Measurements from ENCODE around the gene TBX15. TPM values are rescaled to one million over a fixed set of nuclear protein-coding genes. Genes with fewer than 3 reads are reported as not detected.

Gene TBX15
- polyA plus RNA-seq, 1 donor: 0.04 TPM

DNA sequence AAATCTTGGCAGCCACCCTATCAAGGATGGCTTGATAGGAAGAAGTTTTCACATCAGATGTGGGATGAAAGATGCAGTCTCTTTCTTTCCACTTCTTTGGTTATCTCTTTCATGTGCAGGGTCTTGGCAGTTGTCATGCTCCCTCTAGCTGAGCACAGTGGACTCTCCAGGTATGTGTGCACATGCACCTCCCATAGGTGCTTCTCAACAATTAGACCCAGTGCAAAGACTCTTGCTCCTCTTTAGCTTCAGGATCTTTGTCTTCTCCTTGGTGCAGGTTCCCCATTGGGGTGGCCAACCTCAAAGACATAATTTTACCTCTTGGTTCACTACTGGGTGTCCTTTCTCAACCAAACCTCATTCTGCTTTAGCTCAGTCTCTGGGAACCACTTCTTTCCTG is 80.7 kb downstream of the TBX15 start:
- H3K4me1 ChIP-seq (ENCODE audit: control insufficient read depth, insufficient read depth, low read length): no peaks in the 10 kb centered on the region
- no peak overlapping the region for H3K4me3 ChIP-seq (ENCODE audit: low read length)
- H3K36me3 ChIP-seq (ENCODE audit: control insufficient read depth, insufficient read depth, low read length): no peaks in the 10 kb centered on the region
- H3K9me3 ChIP-seq (ENCODE audit: control insufficient read depth, low read depth, low read length): no peaks in the 10 kb centered on the region
- DNase-seq: no peak
- peaks cover 2% of the 10 kb centered on the region for H3K27me3 ChIP-seq (ENCODE audit: control insufficient read depth, insufficient read depth, low read length)
- H3K27ac ChIP-seq (ENCODE audit: low read length): no peak overlapping the region

DNA sequence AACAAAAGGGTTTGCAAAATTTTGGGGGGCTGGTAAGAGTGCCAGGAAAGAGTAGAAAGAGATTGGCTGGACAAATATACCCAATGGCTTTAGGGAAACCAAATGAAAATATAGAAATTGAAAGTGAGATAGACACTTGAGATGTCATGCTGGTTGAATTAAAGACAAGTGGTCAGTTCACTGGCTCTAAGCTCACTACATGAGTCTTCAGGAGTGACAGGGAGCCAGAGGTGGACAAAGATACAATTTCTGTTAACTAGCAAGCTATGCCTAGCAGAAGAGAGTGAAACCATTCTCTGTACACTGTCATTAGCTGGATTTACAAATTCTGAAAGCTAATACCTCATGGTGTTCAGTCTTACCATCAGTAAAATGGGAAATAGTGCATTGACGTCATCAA is 82.5 kb downstream of the TBX15 start:
- WGBS (ENCODE audit: insufficient coverage, low lambda C conversion rate): 100% methylated on average over 1 of the region's 1 CpG
- no peak for DNase-seq

DNA sequence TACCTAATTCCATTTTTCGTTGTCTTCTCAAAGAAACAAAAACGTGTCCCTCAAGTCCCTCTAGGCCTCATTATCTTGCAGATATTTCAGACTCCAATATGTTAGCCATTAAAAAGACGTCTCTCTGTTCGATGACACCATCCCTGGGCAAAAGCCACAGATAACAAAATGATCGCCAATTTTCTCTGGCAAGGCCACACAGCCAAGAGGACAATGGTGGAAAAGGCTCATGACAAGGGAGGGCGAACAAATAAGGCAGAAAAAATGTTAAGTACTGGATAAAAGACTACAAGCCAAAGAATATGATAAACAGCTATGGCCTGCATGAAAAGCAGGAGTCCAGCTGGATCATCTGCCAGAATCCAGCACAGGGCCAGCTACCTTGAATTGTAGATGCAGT is 82.9 kb downstream of the TBX15 start:
- H3K36me3 ChIP-seq (ENCODE audit: control insufficient read depth, insufficient read depth, low read length): no peaks in the 10 kb centered on the region
- no peak overlapping the region for H3K4me3 ChIP-seq (ENCODE audit: low read length)
- H3K27me3 ChIP-seq (ENCODE audit: control insufficient read depth, insufficient read depth, low read length): peaks cover 2% of the 10 kb centered on the region
- WGBS (ENCODE audit: insufficient coverage, low lambda C conversion rate): 82% methylated on average over 2 of the region's 6 CpGs
- H3K27ac ChIP-seq (ENCODE audit: low read length): no peak overlapping the region
- DNase-seq: no peak
- no peaks in the 10 kb centered on the region for H3K9me3 ChIP-seq (ENCODE audit: control insufficient read depth, low read depth, low read length)
- H3K4me1 ChIP-seq (ENCODE audit: control insufficient read depth, insufficient read depth, low read length): no peaks in the 10 kb centered on the region

More for the DNA sequence above, 82.5 kb downstream of the TBX15 start:
- peaks cover 2% of the 10 kb centered on the region for H3K27me3 ChIP-seq (ENCODE audit: control insufficient read depth, insufficient read depth, low read length)
- H3K36me3 ChIP-seq (ENCODE audit: control insufficient read depth, insufficient read depth, low read length): no peaks in the 10 kb centered on the region
- no peak overlapping the region for H3K27ac ChIP-seq (ENCODE audit: low read length)
- no peaks in the 10 kb centered on the region for H3K4me1 ChIP-seq (ENCODE audit: control insufficient read depth, insufficient read depth, low read length)
- H3K4me3 ChIP-seq (ENCODE audit: low read length): no peak overlapping the region
- no peaks in the 10 kb centered on the region for H3K9me3 ChIP-seq (ENCODE audit: control insufficient read depth, low read depth, low read length)

DNA sequence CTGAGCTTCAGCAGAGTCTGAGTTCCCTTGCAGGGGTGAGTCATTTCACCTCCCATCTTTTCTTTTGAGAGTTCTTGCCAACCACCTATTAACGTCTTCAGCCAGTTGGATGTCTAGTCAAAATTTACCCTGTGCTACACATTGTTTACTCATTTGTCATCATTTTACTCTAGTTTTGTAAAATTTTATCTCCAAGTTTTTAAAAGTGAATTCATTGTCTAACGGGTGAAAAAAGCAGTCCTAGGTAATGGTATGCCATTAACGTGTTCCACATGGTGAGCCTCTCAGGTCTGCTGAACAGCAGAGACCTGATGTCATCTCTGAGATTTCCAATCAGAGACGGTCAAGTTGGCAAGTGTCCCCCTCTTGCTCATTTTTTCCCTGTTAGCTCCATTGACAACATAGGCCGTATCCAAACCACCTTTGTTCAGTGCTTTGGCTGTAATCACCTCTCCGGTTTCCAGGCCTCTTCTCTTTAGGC is 85.4 kb downstream of the TBX15 start:
- Histone ChIP-seq H3K4me3 (ENCODE audit: low read length) (no peak overlapping the region), H3K27me3 (ENCODE audit: control insufficient read depth, insufficient read depth, low read length) (peaks cover 2% of the 10 kb centered on the region), H3K36me3 (ENCODE audit: control insufficient read depth, insufficient read depth, low read length) (no peaks in the 10 kb centered on the region), H3K4me1 (ENCODE audit: control insufficient read depth, insufficient read depth, low read length) (no peaks in the 10 kb centered on the region), H3K27ac (ENCODE audit: low read length) (no peak overlapping the region), H3K9me3 (ENCODE audit: control insufficient read depth, low read depth, low read length) (no peaks in the 10 kb centered on the region)
- no peak for DNase-seq
- WGBS (ENCODE audit: insufficient coverage, low lambda C conversion rate): 100% methylated on average over 1 of the region's 6 CpGs

GRCh38 chr1:118902299-118902698 is 85.8 kb downstream of the TBX15 start:
- Histone ChIP-seq H3K4me3 (ENCODE audit: low read length) (no peak overlapping the region), H3K27ac (ENCODE audit: low read length) (no peak overlapping the region), H3K36me3 (ENCODE audit: control insufficient read depth, insufficient read depth, low read length) (no peaks in the 10 kb centered on the region), H3K4me1 (ENCODE audit: control insufficient read depth, insufficient read depth, low read length) (no peaks in the 10 kb centered on the region), H3K27me3 (ENCODE audit: control insufficient read depth, insufficient read depth, low read length) (no peaks in the 10 kb centered on the region), H3K9me3 (ENCODE audit: control insufficient read depth, low read depth, low read length) (no peaks in the 10 kb centered on the region)
- DNase-seq: no peak
- WGBS (ENCODE audit: insufficient coverage, low lambda C conversion rate): 100% methylated on average over 1 of the region's 2 CpGs

DNA sequence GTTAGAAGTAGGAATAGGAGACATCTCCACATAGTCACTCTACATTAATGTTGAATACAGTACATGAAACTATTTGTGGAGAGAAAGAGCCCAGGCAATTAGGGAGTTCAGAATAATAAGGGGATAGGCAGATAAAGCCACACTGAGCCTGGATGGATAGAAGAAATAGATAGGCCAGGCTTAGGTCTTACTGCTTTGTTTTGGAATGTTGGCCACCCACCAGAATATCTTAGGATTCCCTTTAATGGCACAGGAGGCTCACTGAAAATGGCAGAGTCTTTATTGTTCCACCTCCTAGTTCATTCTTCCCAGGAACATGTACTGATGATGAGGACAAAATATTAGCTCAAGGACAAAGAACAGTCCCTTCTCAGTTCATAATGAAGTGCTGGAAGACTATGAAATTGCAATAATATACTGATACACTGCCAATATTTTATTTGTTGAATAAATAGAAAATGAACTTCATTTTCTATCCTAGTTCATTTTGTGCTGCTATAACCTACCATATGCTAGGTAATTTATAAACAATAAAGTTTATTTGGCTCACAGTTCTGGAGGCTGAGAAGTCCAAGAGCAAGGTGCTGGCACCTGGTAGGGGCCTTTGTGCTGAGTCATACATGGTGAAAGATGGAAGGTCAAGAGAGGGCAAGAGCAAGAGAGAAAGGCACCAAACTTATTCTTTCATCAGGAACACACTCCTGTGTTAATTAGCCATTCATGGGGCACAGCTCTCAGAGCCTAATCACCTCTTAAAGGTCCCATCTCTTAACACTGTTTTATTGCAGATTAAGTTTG is 87.3 kb downstream of the TBX15 start:
- H3K27ac ChIP-seq (ENCODE audit: low read length): no peak overlapping the region

DNA sequence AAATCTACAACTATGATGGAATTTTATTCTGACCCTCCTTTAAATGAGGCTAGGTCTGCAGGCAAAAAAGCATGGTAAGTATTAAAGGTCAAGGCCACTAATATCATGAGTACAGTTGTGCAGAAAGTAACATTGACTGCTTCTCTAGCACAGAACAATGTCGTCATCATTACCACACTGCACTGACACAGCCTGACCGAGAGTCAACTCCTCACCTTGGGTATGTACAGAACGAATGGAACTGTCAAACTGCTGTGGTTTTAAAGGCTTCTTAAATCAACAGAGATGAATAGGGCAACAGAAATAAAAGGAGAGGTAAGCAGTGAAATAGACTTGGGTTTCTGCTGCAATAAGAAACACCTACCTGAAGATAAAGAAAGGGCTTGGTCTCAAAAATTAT is 88.8 kb downstream of the TBX15 start:
- Histone ChIP-seq H3K27ac (ENCODE audit: low read length) (no peak overlapping the region), H3K4me1 (ENCODE audit: control insufficient read depth, insufficient read depth, low read length) (no peaks in the 10 kb centered on the region), H3K9me3 (ENCODE audit: control insufficient read depth, low read depth, low read length) (no peaks in the 10 kb centered on the region), H3K36me3 (ENCODE audit: control insufficient read depth, insufficient read depth, low read length) (no peaks in the 10 kb centered on the region), H3K4me3 (ENCODE audit: low read length) (no peak overlapping the region), H3K27me3 (ENCODE audit: control insufficient read depth, insufficient read depth, low read length) (no peaks in the 10 kb centered on the region)
- DNase-seq: no peak
- no CpG with 5 or more reads among the region's 3 CpGs for WGBS (ENCODE audit: insufficient coverage, low lambda C conversion rate)

More for the DNA sequence above, 87.3 kb downstream of the TBX15 start:
- DNase-seq: no peak
- Histone ChIP-seq H3K9me3 (ENCODE audit: control insufficient read depth, low read depth, low read length) (no peaks in the 10 kb centered on the region), H3K36me3 (ENCODE audit: control insufficient read depth, insufficient read depth, low read length) (no peaks in the 10 kb centered on the region), H3K4me1 (ENCODE audit: control insufficient read depth, insufficient read depth, low read length) (no peaks in the 10 kb centered on the region), H3K4me3 (ENCODE audit: low read length) (no peak overlapping the region), H3K27me3 (ENCODE audit: control insufficient read depth, insufficient read depth, low read length) (no peaks in the 10 kb centered on the region)

DNA sequence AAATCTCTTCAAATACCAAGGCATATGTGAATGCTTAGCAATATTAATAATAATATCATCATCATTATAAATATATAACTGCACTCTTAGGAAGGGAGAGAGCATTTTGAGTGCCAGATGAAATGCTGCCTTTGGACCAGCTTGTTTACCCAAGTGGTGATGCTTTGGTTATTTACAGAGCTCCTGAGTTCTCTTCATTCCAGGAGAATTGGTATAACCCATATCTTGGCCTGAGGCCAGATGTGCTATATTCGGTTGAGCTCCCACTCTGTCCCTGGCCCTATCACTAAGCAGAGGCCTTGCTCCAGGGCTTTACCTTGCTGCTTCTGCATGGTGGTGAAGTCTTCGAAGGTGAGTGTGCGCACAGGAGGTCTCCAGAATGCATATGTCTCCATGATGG is 89.4 kb downstream of the TBX15 start:
- no peaks in the 10 kb centered on the region for H3K9me3 ChIP-seq (ENCODE audit: control insufficient read depth, low read depth, low read length)
- no peak overlapping the region for H3K27ac ChIP-seq (ENCODE audit: low read length)
- H3K27me3 ChIP-seq (ENCODE audit: control insufficient read depth, insufficient read depth, low read length): no peaks in the 10 kb centered on the region
- H3K4me3 ChIP-seq (ENCODE audit: low read length): no peak overlapping the region
- H3K4me1 ChIP-seq (ENCODE audit: control insufficient read depth, insufficient read depth, low read length): no peaks in the 10 kb centered on the region
- no peaks in the 10 kb centered on the region for H3K36me3 ChIP-seq (ENCODE audit: control insufficient read depth, insufficient read depth, low read length)
- no peak for DNase-seq
- 100% methylated on average over 1 of the region's 3 CpGs for WGBS (ENCODE audit: insufficient coverage, low lambda C conversion rate)

DNA sequence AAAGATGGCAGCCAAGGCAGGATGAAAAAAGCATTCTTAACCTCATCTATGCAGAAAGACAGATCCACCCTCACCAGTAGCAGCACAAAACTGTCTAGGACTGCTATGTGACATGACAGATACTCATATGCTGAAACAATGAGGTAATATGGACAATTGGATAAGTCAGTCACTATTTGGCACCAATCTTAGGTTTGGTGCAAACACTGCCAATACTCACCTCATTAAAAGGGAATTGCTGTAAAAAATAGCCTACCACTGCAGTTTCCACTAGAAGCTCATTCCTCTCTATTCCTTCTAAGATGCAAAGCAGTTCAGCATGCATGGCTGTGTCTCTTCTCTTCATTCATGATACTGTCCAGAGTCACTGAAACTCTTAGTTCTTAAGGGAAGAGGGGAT is 91.7 kb downstream of the TBX15 start:
- no peaks in the 10 kb centered on the region for H3K36me3 ChIP-seq (ENCODE audit: control insufficient read depth, insufficient read depth, low read length)
- no peak overlapping the region for H3K27ac ChIP-seq (ENCODE audit: low read length)
- H3K4me1 ChIP-seq (ENCODE audit: control insufficient read depth, insufficient read depth, low read length): no peaks in the 10 kb centered on the region
- H3K9me3 ChIP-seq (ENCODE audit: control insufficient read depth, low read depth, low read length): no peaks in the 10 kb centered on the region
- no peaks in the 10 kb centered on the region for H3K27me3 ChIP-seq (ENCODE audit: control insufficient read depth, insufficient read depth, low read length)
- DNase-seq: no peak
- no peak overlapping the region for H3K4me3 ChIP-seq (ENCODE audit: low read length)

DNA sequence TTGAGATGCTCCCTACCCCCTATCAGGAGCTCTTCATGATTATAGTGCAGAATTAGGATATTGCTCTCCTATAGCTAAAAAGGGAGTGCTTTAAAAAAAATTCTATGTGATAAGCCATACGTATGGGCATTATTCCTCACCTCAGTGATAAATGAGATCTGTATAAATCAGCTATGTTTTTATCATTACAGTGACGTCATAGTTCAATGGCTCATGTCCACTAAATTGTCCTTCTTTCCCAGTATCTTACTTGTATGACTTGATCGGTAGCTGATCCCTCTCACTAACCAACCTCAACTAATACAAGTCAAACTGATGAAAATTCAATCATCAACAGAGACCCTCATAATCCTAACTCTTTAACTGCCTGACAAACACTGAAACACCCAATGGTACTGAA is 93.3 kb downstream of the TBX15 start:
- DNase-seq: no peak
- Histone ChIP-seq H3K9me3 (ENCODE audit: control insufficient read depth, low read depth, low read length) (no peaks in the 10 kb centered on the region), H3K36me3 (ENCODE audit: control insufficient read depth, insufficient read depth, low read length) (no peaks in the 10 kb centered on the region), H3K27ac (ENCODE audit: low read length) (no peak overlapping the region), H3K27me3 (ENCODE audit: control insufficient read depth, insufficient read depth, low read length) (no peaks in the 10 kb centered on the region), H3K4me3 (ENCODE audit: low read length) (no peak overlapping the region), H3K4me1 (ENCODE audit: control insufficient read depth, insufficient read depth, low read length) (no peaks in the 10 kb centered on the region)
- 67% methylated on average over 1 of the region's 3 CpGs for WGBS (ENCODE audit: insufficient coverage, low lambda C conversion rate)

GRCh38 chr1:118890851-118891384 is 97.2 kb downstream of the TBX15 start:
- no peaks in the 10 kb centered on the region for H3K27me3 ChIP-seq (ENCODE audit: control insufficient read depth, insufficient read depth, low read length)
- WGBS (ENCODE audit: insufficient coverage, low lambda C conversion rate): 80% methylated on average over 2 of the region's 5 CpGs
- H3K9me3 ChIP-seq (ENCODE audit: control insufficient read depth, low read depth, low read length): no peaks in the 10 kb centered on the region
- H3K27ac ChIP-seq (ENCODE audit: low read length): no peak overlapping the region
- DNase-seq: no peak
- no peak overlapping the region for H3K4me3 ChIP-seq (ENCODE audit: low read length)
- no peaks in the 10 kb centered on the region for H3K4me1 ChIP-seq (ENCODE audit: control insufficient read depth, insufficient read depth, low read length)
- H3K36me3 ChIP-seq (ENCODE audit: control insufficient read depth, insufficient read depth, low read length): no peaks in the 10 kb centered on the region
